AG10803 (cell line): ENCODE data around the gene SPATA33.

Experiments
- DNase-seq: peaks from one replicate; pipeline ENCODE4 v3.0.0; 2010; ENCODE audit warnings: low read depth
- H3K4me3 ChIP-seq: 2 replicates; pipeline ENCODE4 v1.5.1; 2011; ENCODE audit warnings: mild to moderate bottlenecking, low read length, control low read depth
- TF ChIP-seq, protein P1 (sequence below): conservative IDR thresholded peaks from 2 replicates; pipeline ENCODE4 v1.5.1; 2011; ENCODE audit warnings: mild to moderate bottlenecking, low read length, control low read depth, inconsistent platforms

The SPATA33 gene

DNA sequence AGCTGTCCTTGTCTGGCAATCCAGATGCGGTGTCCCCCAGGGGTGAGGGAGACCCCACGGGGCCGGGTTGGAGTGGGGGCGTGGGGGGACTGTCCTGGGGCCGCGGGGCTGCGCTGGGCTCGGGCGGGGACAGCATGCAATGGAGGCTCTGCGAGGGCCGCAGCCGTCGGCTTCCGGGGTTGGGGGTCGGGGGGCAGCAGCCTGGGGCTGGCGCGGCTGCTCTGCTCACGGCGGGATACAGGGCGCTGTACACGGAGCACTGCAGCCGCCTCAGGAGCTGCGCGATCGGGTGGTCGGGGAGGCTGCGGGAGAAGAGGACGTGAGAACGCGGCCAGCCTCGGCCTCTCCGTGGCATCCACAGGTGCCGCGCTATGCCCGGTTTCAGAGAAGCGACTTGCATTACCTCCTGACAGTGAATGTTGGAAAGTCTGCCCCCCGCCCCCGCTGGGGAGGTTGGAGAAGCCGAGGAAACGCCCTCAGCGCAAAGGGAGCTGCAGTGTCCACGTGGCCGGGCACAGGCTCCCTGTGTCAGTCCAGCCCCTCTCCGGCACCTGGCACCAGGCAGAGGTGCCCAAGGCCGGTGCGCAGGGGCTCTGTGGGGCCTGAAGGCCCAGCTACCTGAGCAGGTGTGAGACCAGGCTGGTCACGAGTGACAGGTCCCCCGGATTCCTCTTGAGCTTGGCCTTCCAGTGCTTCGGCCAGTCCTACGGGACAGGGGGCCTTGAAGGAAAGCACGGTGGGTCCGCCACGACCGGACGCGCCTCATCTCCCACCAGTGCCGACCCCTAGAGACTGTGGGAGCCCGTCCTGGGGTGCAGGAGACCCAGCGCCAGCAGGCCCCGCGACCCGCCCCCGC lies 53.3 kb downstream of the SPATA33 start:
- TF ChIP-seq, protein P1, sequence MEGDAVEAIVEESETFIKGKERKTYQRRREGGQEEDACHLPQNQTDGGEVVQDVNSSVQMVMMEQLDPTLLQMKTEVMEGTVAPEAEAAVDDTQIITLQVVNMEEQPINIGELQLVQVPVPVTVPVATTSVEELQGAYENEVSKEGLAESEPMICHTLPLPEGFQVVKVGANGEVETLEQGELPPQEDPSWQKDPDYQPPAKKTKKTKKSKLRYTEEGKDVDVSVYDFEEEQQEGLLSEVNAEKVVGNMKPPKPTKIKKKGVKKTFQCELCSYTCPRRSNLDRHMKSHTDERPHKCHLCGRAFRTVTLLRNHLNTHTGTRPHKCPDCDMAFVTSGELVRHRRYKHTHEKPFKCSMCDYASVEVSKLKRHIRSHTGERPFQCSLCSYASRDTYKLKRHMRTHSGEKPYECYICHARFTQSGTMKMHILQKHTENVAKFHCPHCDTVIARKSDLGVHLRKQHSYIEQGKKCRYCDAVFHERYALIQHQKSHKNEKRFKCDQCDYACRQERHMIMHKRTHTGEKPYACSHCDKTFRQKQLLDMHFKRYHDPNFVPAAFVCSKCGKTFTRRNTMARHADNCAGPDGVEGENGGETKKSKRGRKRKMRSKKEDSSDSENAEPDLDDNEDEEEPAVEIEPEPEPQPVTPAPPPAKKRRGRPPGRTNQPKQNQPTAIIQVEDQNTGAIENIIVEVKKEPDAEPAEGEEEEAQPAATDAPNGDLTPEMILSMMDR: no peak
- DNase-seq: no peak
- H3K4me3 ChIP-seq: no peak overlapping the region

DNA sequence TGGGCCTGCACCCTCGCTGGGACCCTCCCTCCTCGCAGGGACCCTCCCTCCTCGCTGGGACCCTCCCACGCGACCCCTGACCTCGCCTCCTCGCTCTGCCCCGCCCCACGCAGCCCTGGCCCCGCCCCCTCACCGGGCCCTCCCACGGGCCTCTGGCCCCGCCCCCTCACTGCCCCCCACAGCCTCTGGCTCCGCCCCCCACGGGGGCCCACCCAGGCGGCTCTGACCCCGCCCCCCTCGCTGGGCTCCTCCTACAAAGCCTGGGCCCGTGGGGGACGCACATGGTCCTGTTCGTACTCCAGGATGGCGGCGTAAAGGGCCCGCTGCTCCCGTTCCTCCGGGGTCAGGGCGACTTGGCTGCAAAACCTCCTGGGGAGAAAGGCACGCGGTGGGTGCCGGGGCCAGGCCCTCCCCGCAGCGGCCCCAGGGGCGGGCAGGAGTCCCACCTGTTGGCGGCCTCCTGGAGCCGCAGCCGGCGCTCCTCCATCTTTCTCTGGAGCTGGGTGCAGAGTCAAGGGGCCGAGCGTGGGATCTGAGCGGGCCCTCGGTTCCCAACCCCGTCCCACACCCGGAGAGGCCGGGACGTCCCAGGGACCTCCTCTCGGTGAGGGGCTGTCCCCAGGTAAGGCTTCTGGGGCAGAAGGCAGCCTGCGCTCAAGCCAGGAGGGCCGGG lies 54.1 kb downstream of the SPATA33 start:
- H3K4me3 ChIP-seq: peak overlapping the region; percentile 42
- TF ChIP-seq, protein P1: no peak
- no peak for DNase-seq

DNA sequence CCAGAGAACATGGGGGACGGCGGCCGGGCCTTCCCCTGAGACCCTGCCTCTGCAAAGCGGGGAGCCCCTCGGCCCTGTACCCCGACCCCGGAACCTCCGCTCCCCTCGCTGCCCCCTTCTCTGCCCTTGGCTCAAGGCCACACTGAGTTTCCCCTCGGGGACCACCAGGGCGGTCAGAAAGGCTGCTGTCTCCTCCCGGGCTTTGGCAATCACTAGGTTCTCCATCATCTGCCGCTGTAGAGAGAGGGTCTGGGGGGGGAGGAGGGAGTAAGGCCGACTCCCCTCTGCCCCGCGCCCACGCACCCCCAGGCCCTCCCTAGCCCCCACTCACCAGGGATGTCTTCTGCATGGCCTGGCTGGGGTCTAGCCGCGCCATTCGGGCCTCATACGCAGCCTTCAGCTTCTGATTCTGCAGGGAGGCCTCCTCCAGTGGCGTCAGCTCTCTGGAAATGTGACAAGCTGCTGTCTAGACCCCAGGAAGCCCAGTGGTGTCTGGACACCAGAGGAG lies 54.7 kb downstream of the SPATA33 start:
- TF ChIP-seq, protein P1: no peak
- no peak for DNase-seq

DNA sequence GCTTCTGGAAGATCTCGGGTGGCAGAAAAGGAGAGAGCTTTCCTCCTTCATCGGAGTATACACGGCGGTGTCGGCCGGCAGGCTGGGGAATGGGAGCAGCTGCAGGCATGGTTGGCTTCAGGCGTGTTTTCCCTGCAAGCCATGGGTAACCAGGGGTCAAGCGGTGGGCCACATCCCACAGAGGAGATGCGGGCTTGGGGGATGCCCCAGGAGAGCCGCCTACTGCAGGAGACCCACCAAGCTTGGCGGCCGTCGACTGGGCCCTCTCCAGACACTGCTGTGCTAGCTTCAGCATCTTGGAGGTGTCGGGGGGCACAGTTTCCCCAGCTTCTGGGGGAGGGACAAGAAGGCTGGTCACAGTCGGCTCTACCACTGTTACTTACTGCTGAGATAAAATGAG lies 58.9 kb downstream of the SPATA33 start:
- TF ChIP-seq, protein P1: no peak
- no peak overlapping the region for H3K4me3 ChIP-seq
- no peak for DNase-seq

More for the DNA sequence above, 54.7 kb downstream of the SPATA33 start:
- peak overlapping the region; percentile 42 for H3K4me3 ChIP-seq

DNA sequence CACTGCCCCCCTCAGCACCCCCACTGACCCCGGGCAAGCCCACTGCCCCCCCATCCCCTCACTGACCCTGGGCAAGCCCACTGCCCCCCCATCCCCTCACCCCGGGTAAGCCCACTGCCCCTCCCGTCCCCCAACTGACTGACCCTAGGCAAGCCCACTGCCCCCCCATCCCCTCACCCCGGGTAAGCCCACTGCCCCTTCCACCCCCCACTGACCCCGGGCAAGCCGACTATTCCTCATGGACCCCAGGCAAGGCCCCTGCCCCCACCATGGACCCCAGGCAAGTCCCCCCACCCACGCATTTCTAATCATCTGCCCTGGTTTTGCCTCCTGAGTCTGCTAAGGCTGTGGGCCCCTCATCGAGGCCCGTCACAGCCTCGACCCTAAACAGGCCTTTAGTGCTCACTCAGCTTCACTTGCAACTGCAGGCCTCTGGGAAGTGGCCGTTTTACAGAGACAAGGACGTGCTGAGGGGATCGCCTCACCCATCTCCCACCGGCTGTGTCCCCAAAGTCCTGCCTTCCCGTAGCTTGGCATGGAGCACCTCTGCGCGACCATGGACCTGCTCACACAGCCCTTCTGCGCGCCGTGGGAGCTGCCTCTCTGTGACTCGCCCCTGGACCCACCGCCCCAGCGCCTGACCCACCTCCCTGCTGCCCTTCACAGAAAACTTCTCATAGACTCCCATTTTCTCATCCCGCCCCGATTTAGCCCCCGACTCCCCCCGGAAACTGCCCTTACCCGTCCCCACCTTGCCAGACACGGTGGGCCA lies 59.5 kb downstream of the SPATA33 start:
- TF ChIP-seq, protein P1: no peak
- no peak for DNase-seq

DNA sequence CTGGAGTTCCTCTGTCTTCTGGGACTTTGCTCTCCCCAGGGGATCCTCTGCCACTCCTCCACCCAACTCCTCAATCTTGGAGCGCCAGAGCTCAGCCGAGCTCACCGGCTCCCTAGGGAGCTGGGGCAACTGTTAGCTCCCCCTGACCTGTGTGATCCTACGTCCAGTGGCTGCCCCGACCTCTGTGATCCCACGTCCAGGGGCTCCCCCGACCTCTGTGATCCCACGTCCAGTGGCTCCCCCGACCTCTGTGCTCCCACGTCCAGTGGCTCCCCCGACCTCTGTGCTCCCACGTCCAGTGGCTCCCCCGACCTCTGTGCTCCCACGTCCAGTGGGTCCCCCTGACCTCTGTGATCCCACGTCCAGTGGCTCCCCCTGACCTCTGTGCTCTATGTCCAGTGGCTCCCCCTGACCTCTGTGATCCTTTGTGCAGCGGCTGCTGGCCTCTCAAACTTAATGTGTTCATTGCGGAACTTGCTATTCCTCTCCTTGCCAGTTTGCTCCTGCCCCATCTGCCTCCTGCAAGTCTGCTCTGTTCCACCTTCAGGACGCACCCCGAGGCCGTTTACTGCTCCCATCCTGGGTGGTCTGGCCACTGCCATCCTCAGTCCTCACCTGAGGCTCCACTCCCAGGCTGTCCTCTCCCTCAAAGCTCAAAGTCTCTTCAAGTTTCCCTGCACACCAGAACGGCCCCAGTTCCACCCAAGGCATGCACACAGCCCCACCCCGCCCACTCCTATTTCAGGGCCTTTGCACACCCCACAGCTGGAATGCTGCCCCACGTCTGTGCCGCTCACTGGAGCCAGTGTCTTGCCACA lies 60.3 kb downstream of the SPATA33 start:
- no peak overlapping the region for H3K4me3 ChIP-seq
- DNase-seq: no peak
- TF ChIP-seq, protein P1: no peak

More for the DNA sequence above, 59.5 kb downstream of the SPATA33 start:
- no peak overlapping the region for H3K4me3 ChIP-seq
